Measurements from ENCODE around the gene RNPEP. TPM values are rescaled to one million over a fixed set of nuclear protein-coding genes. Genes with fewer than 3 reads are reported as not detected.
A peak's percentile ranks its signal among the peaks of the same experiment; 100 is the strongest.

RNPEP gene
- total and polyA plus RNA-seq, 2 of the 13 experiments (the other 11 are each of a cell fraction or from before 2014, with no cell fraction given) = 20.6 to 38.4 TPM

DNA sequence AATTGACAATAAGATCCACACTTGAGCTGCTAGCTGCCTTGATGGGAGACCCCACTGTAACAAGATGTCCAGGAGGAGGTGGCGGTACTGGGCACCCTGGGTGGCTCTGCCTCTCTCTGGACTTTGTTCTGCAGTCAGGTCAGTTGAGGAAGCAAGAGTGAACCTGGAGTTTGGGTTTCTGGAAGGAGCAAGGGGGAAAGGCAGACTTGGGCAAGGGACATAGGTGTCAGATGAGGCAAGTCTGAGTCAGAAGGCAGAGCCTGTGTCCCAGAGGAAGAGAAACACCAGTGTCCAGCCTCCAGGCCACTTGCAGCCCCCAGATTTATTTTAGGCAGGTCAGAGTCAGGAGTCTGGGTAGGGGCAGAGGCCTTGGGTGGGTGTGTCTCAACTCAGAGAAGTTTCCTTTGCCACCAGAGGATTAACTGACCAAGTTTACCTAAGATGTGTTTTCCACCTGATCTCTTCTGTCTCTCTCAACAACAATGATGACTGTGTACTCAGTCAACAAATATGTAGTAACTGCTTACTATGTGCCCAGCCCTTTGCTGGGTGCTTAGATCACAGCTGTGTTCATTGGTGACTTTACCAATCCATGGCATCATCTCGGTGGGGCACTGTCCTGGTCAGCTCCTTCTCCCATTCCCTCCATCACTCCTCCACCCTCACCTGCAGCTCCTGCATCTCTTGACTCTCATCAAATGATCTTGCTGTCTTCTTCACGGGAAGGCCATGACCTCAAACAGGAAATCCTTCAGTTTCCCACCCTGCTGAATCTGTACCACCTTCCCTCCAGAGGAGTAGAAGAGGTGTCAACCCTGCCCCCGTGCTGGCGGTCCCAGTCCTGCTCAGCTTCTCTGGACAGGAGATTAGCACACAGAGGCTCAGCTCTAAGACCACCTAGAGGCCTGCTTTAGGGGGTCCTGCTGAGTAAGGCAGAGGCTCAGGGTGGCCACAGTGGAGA, 64.6 kb downstream of the RNPEP start (continued):
- TF ChIP-seq ZNF367 (CRISPR knock-in tag; IDR thresholded peaks at IDR 0.05; ENCODE audit: borderline replicate concordance) = no peak
- TF ChIP-seq HMG20A (CRISPR knock-in tag; IDR thresholded peaks at IDR 0.05; ENCODE audit: borderline replicate concordance) = peak; percentile 73; the same call in 1 of the 2 replicates
- TF ChIP-seq SOX6 (IDR thresholded peaks at IDR 0.05) = no peak
- peak; percentile 93 for TF ChIP-seq SOX6 (CRISPR knock-in tag; IDR thresholded peaks at IDR 0.05)
- TF ChIP-seq, protein P1, sequence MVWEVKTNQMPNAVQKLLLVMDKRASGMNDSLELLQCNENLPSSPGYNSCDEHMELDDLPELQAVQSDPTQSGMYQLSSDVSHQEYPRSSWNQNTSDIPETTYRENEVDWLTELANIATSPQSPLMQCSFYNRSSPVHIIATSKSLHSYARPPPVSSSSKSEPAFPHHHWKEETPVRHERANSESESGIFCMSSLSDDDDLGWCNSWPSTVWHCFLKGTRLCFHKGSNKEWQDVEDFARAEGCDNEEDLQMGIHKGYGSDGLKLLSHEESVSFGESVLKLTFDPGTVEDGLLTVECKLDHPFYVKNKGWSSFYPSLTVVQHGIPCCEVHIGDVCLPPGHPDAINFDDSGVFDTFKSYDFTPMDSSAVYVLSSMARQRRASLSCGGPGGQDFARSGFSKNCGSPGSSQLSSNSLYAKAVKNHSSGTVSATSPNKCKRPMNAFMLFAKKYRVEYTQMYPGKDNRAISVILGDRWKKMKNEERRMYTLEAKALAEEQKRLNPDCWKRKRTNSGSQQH (CRISPR knock-in tag; IDR thresholded peaks at IDR 0.05; ENCODE audit: low read depth) = no peak
- TF ChIP-seq ZNF282 (IDR thresholded peaks at IDR 0.05; ENCODE audit: partially characterized antibody) = no peak
- peak; percentile 10 for TF ChIP-seq ZEB1 (IDR thresholded peaks at IDR 0.05; ENCODE audit: insufficient replicate concordance, low read depth)
- TF ChIP-seq RBM39 (IDR thresholded peaks at IDR 0.05; ENCODE audit: low read depth, low read length, poor library complexity, severe bottlenecking) = no peak
- TF ChIP-seq MIER3 (CRISPR knock-in tag; IDR thresholded peaks at IDR 0.05; ENCODE audit: borderline replicate concordance) = 0 out of 2 replicates have a peak, but pooled peaks have one; percentile 65
- peak; percentile 24; the same call in 1 of the 2 replicates for TF ChIP-seq CEBPB (IDR thresholded peaks at IDR 0.05; ENCODE audit: borderline replicate concordance, low read depth, low read length)
- 0 out of 2 replicates have a peak, but pooled peaks have one; percentile 5 for TF ChIP-seq CREB1 (IDR thresholded peaks at IDR 0.05)
- no peak for TF ChIP-seq CREB1 (CRISPR knock-in tag; IDR thresholded peaks at IDR 0.05)
- TF ChIP-seq ZNF724P (CRISPR knock-in tag; IDR thresholded peaks at IDR 0.05; ENCODE audit: borderline replicate concordance) = no peak
- TF ChIP-seq, protein P2, sequence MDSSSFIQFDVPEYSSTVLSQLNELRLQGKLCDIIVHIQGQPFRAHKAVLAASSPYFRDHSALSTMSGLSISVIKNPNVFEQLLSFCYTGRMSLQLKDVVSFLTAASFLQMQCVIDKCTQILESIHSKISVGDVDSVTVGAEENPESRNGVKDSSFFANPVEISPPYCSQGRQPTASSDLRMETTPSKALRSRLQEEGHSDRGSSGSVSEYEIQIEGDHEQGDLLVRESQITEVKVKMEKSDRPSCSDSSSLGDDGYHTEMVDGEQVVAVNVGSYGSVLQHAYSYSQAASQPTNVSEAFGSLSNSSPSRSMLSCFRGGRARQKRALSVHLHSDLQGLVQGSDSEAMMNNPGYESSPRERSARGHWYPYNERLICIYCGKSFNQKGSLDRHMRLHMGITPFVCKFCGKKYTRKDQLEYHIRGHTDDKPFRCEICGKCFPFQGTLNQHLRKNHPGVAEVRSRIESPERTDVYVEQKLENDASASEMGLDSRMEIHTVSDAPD (CRISPR knock-in tag; IDR thresholded peaks at IDR 0.05) = peak; percentile 39; the same call in 1 of the 2 replicates
- TF ChIP-seq FOXA3 (CRISPR knock-in tag; IDR thresholded peaks at IDR 0.05) = peak; percentile 93
- TF ChIP-seq, protein P3, sequence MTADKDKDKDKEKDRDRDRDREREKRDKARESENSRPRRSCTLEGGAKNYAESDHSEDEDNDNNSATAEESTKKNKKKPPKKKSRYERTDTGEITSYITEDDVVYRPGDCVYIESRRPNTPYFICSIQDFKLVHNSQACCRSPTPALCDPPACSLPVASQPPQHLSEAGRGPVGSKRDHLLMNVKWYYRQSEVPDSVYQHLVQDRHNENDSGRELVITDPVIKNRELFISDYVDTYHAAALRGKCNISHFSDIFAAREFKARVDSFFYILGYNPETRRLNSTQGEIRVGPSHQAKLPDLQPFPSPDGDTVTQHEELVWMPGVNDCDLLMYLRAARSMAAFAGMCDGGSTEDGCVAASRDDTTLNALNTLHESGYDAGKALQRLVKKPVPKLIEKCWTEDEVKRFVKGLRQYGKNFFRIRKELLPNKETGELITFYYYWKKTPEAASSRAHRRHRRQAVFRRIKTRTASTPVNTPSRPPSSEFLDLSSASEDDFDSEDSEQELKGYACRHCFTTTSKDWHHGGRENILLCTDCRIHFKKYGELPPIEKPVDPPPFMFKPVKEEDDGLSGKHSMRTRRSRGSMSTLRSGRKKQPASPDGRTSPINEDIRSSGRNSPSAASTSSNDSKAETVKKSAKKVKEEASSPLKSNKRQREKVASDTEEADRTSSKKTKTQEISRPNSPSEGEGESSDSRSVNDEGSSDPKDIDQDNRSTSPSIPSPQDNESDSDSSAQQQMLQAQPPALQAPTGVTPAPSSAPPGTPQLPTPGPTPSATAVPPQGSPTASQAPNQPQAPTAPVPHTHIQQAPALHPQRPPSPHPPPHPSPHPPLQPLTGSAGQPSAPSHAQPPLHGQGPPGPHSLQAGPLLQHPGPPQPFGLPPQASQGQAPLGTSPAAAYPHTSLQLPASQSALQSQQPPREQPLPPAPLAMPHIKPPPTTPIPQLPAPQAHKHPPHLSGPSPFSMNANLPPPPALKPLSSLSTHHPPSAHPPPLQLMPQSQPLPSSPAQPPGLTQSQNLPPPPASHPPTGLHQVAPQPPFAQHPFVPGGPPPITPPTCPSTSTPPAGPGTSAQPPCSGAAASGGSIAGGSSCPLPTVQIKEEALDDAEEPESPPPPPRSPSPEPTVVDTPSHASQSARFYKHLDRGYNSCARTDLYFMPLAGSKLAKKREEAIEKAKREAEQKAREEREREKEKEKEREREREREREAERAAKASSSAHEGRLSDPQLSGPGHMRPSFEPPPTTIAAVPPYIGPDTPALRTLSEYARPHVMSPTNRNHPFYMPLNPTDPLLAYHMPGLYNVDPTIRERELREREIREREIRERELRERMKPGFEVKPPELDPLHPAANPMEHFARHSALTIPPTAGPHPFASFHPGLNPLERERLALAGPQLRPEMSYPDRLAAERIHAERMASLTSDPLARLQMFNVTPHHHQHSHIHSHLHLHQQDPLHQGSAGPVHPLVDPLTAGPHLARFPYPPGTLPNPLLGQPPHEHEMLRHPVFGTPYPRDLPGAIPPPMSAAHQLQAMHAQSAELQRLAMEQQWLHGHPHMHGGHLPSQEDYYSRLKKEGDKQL (CRISPR knock-in tag; IDR thresholded peaks at IDR 0.05; ENCODE audit: low read depth) = no peak
- TF ChIP-seq ZSCAN9 (CRISPR knock-in tag; IDR thresholded peaks at IDR 0.05; ENCODE audit: borderline replicate concordance) = peak; percentile 23; the same call in 1 of the 2 replicates
- peak in 1 of 2 experiments; percentile 72; a peak in 1 of 4 replicates for TF ChIP-seq KLF16 (CRISPR knock-in tag; IDR thresholded peaks at IDR 0.05)
- TF ChIP-seq, protein P4, sequence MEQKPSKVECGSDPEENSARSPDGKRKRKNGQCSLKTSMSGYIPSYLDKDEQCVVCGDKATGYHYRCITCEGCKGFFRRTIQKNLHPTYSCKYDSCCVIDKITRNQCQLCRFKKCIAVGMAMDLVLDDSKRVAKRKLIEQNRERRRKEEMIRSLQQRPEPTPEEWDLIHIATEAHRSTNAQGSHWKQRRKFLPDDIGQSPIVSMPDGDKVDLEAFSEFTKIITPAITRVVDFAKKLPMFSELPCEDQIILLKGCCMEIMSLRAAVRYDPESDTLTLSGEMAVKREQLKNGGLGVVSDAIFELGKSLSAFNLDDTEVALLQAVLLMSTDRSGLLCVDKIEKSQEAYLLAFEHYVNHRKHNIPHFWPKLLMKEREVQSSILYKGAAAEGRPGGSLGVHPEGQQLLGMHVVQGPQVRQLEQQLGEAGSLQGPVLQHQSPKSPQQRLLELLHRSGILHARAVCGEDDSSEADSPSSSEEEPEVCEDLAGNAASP (CRISPR knock-in tag; IDR thresholded peaks at IDR 0.05; ENCODE audit: borderline replicate concordance) = 0 out of 2 replicates have a peak, but pooled peaks have one; percentile 32

All from HepG2 (cell line).